ENCODE data around the gene G3BP2. TPM values are rescaled to one million over a fixed set of nuclear protein-coding genes. Genes with fewer than 3 reads are reported as not detected.

The G3BP2 gene
- total RNA-seq, 4 donors from 2014 or later: 123 to 226 (median 132) TPM

GRCh38 chr4:75708218-75708691, 35.0 kb upstream of the G3BP2 start:
- H3K27me3 ChIP-seq: no peaks in the 10 kb centered on the region
- no peak for ATAC-seq
- intact Hi-C loops (cut with DNase I; ENCODE audit: low total_unique reads) (no loop called here), in situ Hi-C loops (cut with MboI; ENCODE audit: low sequenced_read_pairs in 4 of 4) (no loop called here)
- peaks cover 0 to 10% of the 10 kb centered on the region in 2 donors for H3K36me3 ChIP-seq
- no peaks in the 10 kb centered on the region for H3K9me3 ChIP-seq
- peak overlapping the region in 2 of 4 donors; percentile 20 to 28 for H3K27ac ChIP-seq
- TF ChIP-seq CTCF (IDR thresholded peaks at IDR 0.05 in 4 of 5, conservative IDR thresholded peaks at IDR 0.05 in 1 of 5): peak in 2 of 5 experiments; percentile 20 to 32
- TF ChIP-seq POLR2A (IDR thresholded peaks at IDR 0.05): no peak
- no peak for DNase-seq
- peaks cover 0 to 2% of the 10 kb centered on the region in 2 donors for H3K4me1 ChIP-seq
- H3K4me3 ChIP-seq: no peak overlapping the region

- in situ Hi-C loops (cut with MboI; ENCODE audit: low sequenced_read_pairs in 4 of 4) (no loop called here), intact Hi-C loops (cut with DNase I; ENCODE audit: low total_unique reads) (no loop called here)
- DNase-seq (no peak), ATAC-seq (no peak)
- TF ChIP-seq POLR2A (IDR thresholded peaks at IDR 0.05) (no peak), CTCF (IDR thresholded peaks at IDR 0.05 in 4 of 5, conservative IDR thresholded peaks at IDR 0.05 in 1 of 5) (no peak)
- peaks cover 0 to 10% of the 10 kb centered on the region in 2 donors for H3K36me3 ChIP-seq
- H3K4me1 ChIP-seq: peaks cover 0 to 2% of the 10 kb centered on the region in 2 donors
- H3K27me3 ChIP-seq: no peaks in the 10 kb centered on the region
- H3K27ac ChIP-seq: peak overlapping the region in 3 of 4 donors; percentile 24 to 36 (median 28)
- no peak overlapping the region for H3K4me3 ChIP-seq
- no peaks in the 10 kb centered on the region for H3K9me3 ChIP-seq
These were observed 32.2 kb upstream of the G3BP2 start for GRCh38 chr4:75705198-75705977.

GRCh38 chr4:75702919-75703411, 29.8 kb upstream of the G3BP2 start:
- Histone ChIP-seq H3K36me3 (peaks cover 0 to 10% of the 10 kb centered on the region in 2 donors), H3K4me1 (no peaks in the 10 kb centered on the region), H3K9me3 (no peaks in the 10 kb centered on the region), H3K27ac (peak overlapping the region in 3 of 4 donors; percentile 3 to 47 (median 41)), H3K27me3 (no peaks in the 10 kb centered on the region), H3K4me3 (no peak overlapping the region)
- DNase-seq: no peak
- intact Hi-C loops (cut with DNase I; ENCODE audit: low total_unique reads) (no loop called here), in situ Hi-C loops (cut with MboI; ENCODE audit: low sequenced_read_pairs in 4 of 4) (no loop called here)
- TF ChIP-seq POLR2A (IDR thresholded peaks at IDR 0.05): no peak
- TF ChIP-seq CTCF (IDR thresholded peaks at IDR 0.05 in 4 of 5, conservative IDR thresholded peaks at IDR 0.05 in 1 of 5): no peak
- ATAC-seq: no peak

- in situ Hi-C loops (cut with MboI; ENCODE audit: low sequenced_read_pairs in 4 of 4): no loop called here
- no peak for TF ChIP-seq CTCF (IDR thresholded peaks at IDR 0.05 in 4 of 5, conservative IDR thresholded peaks at IDR 0.05 in 1 of 5)
- TF ChIP-seq POLR2A (IDR thresholded peaks at IDR 0.05): no peak
- Histone ChIP-seq H3K27me3 (no peaks in the 10 kb centered on the region), H3K4me3 (no peak overlapping the region), H3K36me3 (no peaks in the 10 kb centered on the region), H3K27ac (peak overlapping the region; percentile 84 to 91 (median 88)), H3K4me1 (peaks cover 8 to 12% of the 10 kb centered on the region in 2 donors), H3K9me3 (no peaks in the 10 kb centered on the region)
- intact Hi-C loops (cut with DNase I; ENCODE audit: low total_unique reads): loop anchor here (1.0 kb wide), 1 partner anchor 25 kb away; the partner anchor contains the start of gene USO1
- DNase-seq: no peak
- ATAC-seq: no peak
These were observed 26.1 kb upstream of the G3BP2 start for GRCh38 chr4:75699299-75699698.

Data from gastrocnemius medialis (tissue), 4 donors.